ENCODE measurements around the gene GPR89A. TPM values are rescaled to one million over a fixed set of nuclear protein-coding genes. Genes with fewer than 3 reads are reported as not detected.

GPR89A gene
- total RNA-seq, 2 donors from 2014 or later, result 12.7 to 29.7 TPM

DNA sequence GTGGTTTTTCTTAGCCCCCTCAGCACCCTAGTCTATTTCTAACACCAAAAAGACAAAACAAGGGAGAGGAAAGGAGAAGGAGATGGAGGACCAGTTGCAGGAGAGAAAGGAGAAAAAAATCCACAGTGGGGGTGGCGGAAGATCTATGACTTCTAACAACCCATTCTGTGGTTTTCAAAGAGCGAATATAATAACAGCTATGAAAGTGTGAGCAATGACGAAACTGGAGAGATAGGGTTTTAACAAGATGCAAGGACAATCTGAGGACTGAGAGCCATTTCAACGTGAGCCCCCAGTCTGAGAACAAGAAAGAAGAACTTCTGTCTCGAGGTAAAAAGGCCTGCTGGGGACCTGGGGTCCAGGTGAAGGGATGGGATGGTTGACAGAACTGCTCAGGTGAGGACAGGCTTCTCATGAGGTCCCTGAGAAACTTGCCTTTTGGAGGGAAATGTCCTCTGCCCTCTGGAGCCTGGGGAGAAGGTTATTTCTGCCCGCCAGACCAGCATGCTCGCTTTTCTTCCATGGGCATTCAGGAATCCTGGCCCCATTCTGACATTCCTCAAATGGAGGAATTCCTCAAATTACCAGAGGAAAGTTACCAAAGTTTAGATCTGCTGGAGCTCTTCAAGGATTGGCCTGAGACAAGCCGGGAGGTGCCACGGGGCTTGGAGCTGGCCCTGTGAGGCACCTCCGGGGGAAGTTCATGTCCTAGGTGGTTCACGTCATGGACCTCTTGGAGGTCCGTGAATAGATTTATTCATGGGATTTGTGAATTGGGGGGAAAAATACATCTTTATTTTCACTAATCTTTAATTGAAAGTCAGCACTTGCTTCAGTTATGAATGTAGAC is 111.7 kb downstream of the GPR89A start, which contains the start of gene CD160:
Gene CD160, plus strand, starts transcription at position 270 of the 850 bp plus-strand sequence. CDS start 8,829 bp downstream, outside the sequence.
- no peak within 1 kb of the TSS for H3K4me3 ChIP-seq
- no peaks in the 10 kb centered on the region for H3K36me3 ChIP-seq (replicated peaks in 1 of 2; ENCODE audit: insufficient read depth in 1 of 2, low read depth in 2 of 2)
- ATAC-seq (no peak), DNase-seq (no peak)
- H3K27ac ChIP-seq, result no peak within 1 kb of the TSS
- peaks cover 28% of the 10 kb centered on the region for H3K4me1 ChIP-seq
- whole genome bisulfite sequencing, 2 donors, result 85 to 89% methylated on average over 12 of the region's 12 CpGs
- intact Hi-C loops (cut with DNase I), result no loop called here
- TF ChIP-seq, protein P1, sequence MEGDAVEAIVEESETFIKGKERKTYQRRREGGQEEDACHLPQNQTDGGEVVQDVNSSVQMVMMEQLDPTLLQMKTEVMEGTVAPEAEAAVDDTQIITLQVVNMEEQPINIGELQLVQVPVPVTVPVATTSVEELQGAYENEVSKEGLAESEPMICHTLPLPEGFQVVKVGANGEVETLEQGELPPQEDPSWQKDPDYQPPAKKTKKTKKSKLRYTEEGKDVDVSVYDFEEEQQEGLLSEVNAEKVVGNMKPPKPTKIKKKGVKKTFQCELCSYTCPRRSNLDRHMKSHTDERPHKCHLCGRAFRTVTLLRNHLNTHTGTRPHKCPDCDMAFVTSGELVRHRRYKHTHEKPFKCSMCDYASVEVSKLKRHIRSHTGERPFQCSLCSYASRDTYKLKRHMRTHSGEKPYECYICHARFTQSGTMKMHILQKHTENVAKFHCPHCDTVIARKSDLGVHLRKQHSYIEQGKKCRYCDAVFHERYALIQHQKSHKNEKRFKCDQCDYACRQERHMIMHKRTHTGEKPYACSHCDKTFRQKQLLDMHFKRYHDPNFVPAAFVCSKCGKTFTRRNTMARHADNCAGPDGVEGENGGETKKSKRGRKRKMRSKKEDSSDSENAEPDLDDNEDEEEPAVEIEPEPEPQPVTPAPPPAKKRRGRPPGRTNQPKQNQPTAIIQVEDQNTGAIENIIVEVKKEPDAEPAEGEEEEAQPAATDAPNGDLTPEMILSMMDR (IDR thresholded peaks at IDR 0.05), result no peak
- TF ChIP-seq POLR2A (IDR thresholded peaks at IDR 0.05), result no peak
- no peaks in the 10 kb centered on the region for H3K9me3 ChIP-seq
- H3K27me3 ChIP-seq, result no peaks in the 10 kb centered on the region

Other genes with a start within 250 kb of the GPR89A start
- gene NBPF20, start 182.4 kb upstream of the GPR89A start, total RNA-seq, result 1 to 10 TPM; 3.6 TPM
- gene PDZK1, start 99.4 kb downstream of the GPR89A start, total RNA-seq, result 10 to 100 TPM in 1 of 2 donors, 1 to 10 TPM in 1; 7.8 to 24.7 TPM
- gene CD160, start 111.5 kb downstream of the GPR89A start, total RNA-seq, result not detected
- gene RNF115, start 216.1 kb downstream of the GPR89A start, total RNA-seq, result 10 to 100 TPM; 12.7 to 13.2 TPM
- 10 to 100 TPM; 15.6 to 31.6 TPM for gene POLR3C, start 216.2 kb downstream of the GPR89A start, total RNA-seq
- 1 to 10 TPM in 1 of 2 donors, not detected in 1; 1.6 TPM for gene NUDT17, start 237.6 kb downstream of the GPR89A start, total RNA-seq

Data from body of pancreas (tissue), 4 donors.